NAMALWA (cell line): ENCODE measurements around the gene SPOCK1.

ENCODE experiments used
- DNase-seq: peaks from one replicate; pipeline ENCODE4 v3.0.0-alpha.2; 2015; ENCODE audit warnings: low spot score

The SPOCK1 gene

DNA sequence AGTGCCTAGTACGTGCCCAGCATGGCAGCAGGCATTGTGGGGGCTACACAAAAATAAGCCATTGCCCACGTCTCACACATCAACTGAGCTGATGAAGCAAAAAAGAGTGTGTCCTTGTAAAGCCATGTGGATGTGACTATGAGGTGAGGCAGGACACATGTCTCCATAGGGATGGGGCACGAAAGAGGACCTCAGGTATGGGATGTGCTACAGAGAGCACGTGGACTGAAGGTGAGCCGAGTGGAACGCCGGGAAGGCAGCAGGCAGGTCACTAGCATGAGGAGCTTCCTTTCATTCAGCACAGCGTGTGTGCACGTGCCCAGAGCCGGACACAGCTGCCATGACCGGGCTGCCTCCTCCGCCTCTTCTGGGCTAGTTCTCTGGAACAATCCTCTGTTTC, 429.8 kb downstream of the SPOCK1 start:
- no peak for DNase-seq

DNA sequence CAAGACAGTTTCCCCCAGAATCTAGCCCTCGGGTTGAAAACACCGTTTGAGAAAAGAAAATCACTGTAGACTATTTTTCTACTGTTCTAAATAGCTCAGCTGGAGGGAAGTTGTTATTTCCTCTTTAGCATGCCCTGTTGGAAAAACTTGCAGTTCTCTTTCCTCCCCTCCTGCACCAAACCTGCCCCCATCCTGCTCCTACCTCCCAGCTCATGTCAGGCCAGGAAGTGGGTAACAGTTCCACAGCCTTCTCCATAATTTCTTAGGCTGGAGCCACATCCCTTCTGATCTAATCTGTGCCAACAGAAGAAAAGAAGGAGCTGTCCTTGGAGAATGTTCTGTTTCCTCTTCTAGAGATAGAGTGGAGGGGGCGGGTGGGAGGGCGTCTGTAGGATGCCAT, 437.7 kb downstream of the SPOCK1 start:
- DNase-seq = no peak

GRCh38 chr5:137058089-137058488, 441.0 kb downstream of the SPOCK1 start:
- no peak for DNase-seq

- no peak for DNase-seq
Observed at GRCh38 chr5:137056676-137057075, 442.4 kb downstream of the SPOCK1 start.

DNA sequence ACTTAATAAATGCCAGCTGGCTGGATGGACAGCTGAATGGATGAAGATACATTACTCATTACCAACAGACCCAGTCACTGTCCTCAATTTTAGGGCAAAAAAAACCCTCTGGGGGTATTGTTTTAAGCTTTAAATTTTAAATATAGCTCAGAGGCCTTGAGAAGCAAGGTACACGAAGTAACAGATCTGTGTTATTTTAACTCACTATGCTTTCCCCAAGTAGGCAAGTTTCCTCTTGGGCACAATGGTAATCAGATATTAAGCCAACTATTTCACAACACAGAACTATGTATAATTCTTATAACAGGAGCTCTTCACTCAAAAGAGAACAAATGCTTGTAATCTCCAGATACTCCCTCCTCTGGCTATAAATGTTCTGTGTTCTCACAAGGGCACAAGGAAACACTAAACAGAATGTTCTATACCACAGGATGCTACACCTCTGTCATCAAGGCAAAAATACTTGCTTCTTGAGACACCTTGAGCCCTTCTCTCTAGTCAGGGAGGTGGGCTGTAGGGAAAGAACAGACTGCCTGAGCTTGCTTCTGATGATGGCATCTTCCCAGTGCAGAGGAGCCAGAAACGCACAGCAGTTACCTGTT, 443.8 kb downstream of the SPOCK1 start:
- DNase-seq = no peak

DNA sequence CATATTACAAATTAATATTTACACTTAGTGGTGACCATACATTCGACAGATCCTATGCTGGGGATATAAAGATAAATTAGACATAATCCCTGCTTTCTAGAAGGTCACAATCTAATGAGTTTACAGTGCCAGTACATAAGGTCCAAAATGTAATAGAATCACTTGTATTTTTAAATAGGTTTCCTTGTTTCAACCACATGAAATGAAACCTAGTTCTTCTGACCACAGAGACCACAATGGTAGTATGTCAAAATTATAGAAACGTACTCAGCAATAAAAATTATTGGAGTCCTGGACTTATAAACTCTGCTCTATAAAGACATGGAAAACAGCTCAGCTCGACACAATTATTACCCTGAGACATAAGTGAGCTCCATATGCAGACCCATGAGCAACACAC, 444.3 kb downstream of the SPOCK1 start:
- no peak for DNase-seq

- DNase-seq = no peak
Observed at GRCh38 chr5:137054335-137054734, 444.8 kb downstream of the SPOCK1 start.

GRCh38 chr5:137051161-137051560, 448.0 kb downstream of the SPOCK1 start:
- DNase-seq = no peak

DNA sequence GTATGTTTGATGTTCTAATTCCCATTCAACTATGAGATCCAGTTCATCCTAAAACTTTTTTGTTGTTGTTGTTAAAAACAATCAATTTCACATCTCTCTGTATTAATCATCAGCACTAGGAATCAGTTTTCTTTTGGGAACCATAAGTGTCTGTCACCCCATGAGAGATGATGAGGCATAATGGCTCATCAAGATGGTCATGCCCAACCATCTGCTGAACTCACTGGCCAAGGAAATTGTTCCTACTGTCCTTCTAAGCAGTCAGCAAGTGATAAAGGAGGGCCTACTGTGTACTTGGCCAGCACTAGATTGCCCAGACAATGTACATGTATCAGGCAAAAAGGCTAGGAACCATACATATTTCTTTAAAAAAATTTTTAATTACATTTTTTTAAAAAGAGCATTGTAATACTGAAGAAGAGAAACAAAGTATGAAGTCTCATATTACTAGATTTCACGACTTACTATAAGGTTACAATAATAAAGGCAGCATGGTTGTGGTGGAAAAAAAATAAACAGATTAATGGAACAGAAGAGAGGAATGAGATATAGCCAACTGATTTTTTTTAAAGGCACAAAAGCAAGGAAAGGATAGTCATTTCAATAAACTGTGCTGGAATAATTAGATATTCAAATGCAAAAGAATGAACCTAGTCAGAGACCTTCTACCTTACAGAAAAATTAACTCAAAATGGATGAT, 458.3 kb downstream of the SPOCK1 start:
- no peak for DNase-seq

DNA sequence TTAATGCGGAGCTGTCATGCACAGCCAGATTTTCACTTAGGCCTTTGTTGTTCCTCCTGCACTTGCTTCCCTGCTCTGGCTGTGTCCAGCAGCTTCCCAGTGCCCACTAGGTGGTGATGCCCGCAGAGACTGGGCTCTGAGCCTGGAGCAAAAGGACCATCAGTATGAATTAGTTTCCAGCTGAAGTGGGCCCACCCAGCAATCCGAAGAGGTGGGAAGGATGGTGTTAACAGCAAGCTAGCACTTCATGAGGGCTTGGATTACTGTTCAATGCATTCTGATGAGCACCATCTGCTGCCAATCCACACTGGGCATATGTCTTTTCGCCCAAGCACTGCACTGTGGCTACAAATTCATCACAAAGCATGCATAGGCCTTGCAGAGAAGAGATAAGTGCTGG, 459.1 kb downstream of the SPOCK1 start:
- DNase-seq = no peak

DNA sequence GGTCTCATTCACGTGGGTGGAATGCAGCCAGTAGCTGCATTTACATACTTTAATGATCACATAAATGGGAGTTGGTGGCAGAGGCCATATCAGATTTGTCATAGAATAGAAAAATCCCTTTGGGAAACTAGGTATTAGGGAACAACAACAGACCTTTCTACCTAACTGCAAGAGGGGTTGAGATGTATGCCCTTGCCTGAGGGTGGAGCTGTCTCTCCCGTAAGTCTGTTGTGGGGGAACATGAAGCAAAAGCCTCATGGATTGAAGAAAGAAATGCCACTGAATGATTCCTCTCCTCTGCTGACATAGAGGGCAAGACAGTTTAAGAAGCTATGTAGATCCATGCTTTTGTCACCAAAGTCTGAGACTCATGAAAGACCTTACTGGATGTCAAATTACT, 461.3 kb downstream of the SPOCK1 start:
- DNase-seq = no peak

DNA sequence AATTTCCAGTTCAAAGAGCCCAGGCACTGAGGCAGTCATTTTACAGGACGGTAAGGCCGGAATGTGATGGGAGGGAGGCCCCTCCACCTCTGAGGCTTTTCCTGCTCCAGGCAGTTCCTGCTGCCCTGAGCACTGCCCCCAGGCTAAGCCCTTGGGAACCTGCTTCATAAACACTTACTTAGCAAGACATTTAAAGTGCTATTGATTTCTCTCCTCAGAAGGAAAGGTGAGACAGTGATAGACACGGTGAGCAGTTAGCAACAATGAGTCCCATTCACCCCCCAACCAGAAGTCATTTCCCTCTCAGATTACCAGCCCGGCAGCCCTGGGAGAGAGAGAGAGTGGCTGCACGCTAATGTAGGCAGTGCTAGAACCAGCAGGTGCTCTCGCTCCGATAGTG, 462.5 kb downstream of the SPOCK1 start:
- no peak for DNase-seq

DNA sequence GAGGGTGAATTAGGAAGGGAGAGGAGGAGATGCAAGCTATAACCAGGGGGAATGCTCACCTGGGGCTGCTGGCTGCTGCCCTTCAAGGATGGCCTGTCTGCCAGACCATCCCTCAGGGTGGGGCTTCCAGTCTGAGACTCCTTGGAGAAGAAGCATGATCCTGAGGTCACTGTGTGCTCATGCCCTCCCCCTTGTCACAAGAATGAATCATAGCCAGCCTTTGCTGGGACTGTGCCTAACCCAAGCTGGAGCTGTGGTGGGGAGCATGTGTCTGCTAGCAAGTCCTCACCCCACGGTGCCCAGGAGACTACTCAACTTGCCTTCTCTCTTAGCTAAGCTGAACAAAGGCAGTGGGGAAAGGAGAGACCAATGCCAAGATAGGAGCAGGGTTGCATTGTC, 463.6 kb downstream of the SPOCK1 start:
- DNase-seq = no peak

- DNase-seq = no peak
Observed at GRCh38 chr5:137034764-137035479, 464.2 kb downstream of the SPOCK1 start.

DNA sequence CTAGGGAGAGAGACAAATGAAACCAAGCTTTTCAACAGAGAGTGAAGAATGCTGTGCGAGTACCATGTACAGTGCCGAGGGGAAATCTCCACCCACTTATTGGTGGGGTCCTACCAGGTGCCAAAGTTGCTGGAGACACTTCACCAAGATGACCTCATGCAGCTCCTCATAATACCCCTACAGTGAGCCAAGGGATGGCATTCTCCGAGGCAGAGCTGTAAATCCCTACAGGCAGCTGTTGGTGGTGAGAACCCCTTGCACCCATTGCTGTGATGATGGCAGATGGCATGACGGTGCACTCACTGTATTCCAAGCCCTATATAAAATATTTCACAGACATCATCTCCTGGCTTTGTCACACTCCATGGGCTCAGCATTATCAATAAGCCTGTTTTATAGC, 464.9 kb downstream of the SPOCK1 start:
- no peak for DNase-seq

DNA sequence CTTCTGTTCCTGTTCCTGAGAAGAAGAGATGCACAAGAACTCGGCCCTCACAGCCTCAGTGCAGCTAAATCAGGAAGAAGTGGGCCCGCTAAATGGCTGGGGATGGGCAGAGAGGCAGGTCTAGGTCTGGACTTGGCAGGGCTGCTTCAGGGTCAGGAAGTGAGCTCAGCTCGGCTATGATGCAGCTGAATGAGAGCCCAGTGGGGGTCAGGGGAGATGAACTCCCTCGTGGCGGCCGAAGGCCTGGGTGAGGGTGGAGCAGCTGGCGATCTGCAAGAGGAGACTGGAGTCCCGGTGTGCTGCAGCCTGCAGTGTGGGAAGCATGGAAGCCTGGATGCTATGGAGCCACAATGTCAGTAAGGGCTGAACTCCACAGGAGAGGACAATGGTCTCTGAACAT, 466.2 kb downstream of the SPOCK1 start:
- no peak for DNase-seq

GRCh38 chr5:137027758-137028157, 471.4 kb downstream of the SPOCK1 start:
- DNase-seq = no peak

DNA sequence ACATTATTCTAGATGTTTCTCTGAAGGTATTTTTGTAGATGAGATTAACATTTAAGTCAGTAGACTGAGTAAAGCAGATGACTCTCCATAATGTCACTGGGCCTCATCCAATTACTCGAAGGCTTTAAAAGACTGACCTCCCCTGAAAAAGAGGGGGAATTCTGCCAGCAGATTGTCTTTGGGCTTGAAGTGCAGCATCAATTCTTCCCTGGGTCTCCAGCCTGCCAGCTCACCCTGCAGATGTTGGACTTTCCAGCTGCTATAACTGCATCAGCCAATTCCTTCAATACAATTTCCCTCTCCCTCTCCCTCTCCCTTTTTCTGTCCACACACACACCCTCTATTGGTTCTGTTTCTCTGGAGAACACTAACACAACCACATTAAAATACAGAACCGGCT, 472.8 kb downstream of the SPOCK1 start:
- no peak for DNase-seq

DNA sequence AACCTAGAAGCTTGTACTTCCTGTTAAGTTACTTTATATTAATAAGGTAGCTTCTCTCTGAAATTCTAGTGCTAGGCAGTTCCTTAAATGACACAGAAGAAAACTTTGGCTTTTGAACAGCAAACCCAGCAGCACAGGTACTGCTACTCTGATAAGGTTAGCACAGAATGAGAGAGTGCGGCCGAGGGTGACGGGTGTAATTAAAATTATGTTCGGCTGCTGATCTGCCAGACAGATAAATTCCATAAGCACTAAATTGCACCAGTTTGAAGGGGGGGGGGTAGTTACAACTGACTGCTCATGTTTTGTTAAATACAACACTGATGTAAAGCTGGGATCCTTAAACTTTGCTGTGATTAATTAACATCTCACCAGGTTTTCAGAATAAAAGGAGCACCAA, 475.1 kb downstream of the SPOCK1 start:
- DNase-seq = no peak

- no peak for DNase-seq
Observed at GRCh38 chr5:137023371-137023770, 475.8 kb downstream of the SPOCK1 start.

DNA sequence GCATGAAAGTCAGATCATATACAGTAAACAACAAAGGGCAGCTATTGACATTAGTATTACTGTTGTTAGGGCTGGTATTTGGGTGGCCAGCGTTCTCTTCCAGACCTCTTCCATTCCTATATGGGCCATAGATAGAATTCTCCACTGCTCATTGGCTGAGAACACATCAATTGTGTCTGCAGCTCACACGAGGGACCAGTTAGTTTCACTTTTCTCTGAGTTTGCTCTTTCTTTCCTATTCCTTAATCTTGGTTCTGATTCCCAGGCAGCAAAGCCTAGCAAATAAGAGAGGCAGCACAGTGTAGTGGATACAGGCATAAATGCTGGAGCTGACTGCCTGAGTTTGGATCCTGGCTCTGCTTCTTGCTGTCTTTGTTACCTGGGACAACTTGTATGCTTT, 476.4 kb downstream of the SPOCK1 start:
- DNase-seq = no peak

DNA sequence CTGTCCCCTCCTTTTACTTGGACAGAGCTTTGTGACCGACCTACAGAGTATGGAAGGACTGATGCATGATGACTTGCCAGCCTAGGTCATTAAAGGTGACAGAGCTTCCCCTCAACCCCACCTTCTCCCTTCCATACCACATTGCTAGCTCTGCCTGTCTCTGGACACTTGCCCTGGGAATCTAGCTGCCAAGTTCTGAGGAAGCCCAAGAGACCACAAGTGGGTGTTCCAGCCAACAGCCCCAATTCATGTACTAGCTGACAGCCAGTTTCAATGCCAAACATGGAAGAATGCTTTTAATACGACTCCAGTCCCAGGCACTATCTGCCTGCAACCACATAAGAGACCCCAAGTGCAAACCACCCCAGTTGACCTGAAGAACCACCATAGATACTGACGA, 477.1 kb downstream of the SPOCK1 start:
- DNase-seq = no peak

DNA sequence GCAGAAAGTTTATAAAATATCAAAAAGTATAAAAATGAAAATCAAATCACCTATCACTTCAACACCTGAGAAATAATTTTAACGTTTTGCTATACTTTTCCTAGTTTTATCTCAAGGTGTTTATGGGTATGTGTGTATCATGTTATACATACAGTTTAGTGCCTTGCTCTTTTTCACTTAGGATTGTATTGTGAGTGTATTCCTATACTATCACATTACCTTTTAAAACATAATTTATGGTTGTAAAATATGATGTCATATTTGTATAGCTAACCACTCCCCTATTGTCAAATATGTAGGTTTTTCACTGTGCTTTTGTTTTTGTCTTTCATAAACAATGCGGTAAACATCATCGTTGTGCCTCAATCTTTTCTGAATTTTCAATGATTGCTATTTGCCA, 479.9 kb downstream of the SPOCK1 start:
- no peak for DNase-seq
